IMR-90 (cell line): ENCODE measurements around the gene MAP2K2. TPM values are rescaled to one million over a fixed set of nuclear protein-coding genes. Genes with fewer than 3 reads are reported as not detected.
"Not testable (repeated sequence)": the region's sequence is repeated elsewhere in the genome, so short reads cannot be mapped to it uniquely, and the experiment has no call there.

ENCODE experiments used
- ATAC-seq: fragments of 200-7000 bp; cut with Tn5 transposase; 2 replicates; pipeline ENCODE4 v1.9.1; 2020; ENCODE audit warnings: low read depth, mild to moderate bottlenecking, moderate library complexity
- BruUV-seq: library from RNA; stranded (reverse); fragments of 400-500 nt; replicated peaks from 2 replicates; lab custom pipeline; 2021; lab: Mats Ljungman, UMichigan
- CTCF ChIA-PET: fragments of 300-600 bp; formaldehyde crosslinking; extraction: SDS; loops from one replicate; lab custom pipeline; 2021; ENCODE audit warnings: antibody characterized with exemption; lab: Yijun Ruan, JAX
- POLR2A ChIA-PET: fragments of 300-600 bp; sonication (Branson Sonifier 250); formaldehyde crosslinking; loops from one replicate; lab custom pipeline; 2022; ENCODE audit warnings: antibody characterized with exemption; ENCODE audit not compliant: unreplicated experiment; lab: Charles Lee
- DNase-seq: peaks from one replicate; pipeline ENCODE4 v3.0.0; 2013
- H2AFZ ChIP-seq: replicated peaks from 2 replicates; pipeline ENCODE3; 2013; ENCODE audit warnings: low read length, mild to moderate bottlenecking; ENCODE audit not compliant: poor library complexity
- H2AK5ac ChIP-seq: 2 replicates; pipeline ENCODE4 v1.6.1; 2013; ENCODE audit warnings: low read depth, low read length, inconsistent platforms
- H2AK9ac ChIP-seq: replicated peaks from 2 replicates; pipeline ENCODE3; 2013; ENCODE audit warnings: mild to moderate bottlenecking, low read depth, low read length, moderate library complexity; ENCODE audit not compliant: poor library complexity
- H2BK120ac ChIP-seq: 2 replicates; pipeline ENCODE4 v1.6.1; 2013; ENCODE audit warnings: low read depth, low read length, inconsistent platforms
- H2BK15ac ChIP-seq: 3 replicates; pipeline ENCODE4 v1.6.1; 2013; ENCODE audit warnings: low read depth, low read length, inconsistent platforms
- H2BK20ac ChIP-seq: 2 replicates; pipeline ENCODE4 v1.6.1; 2013; ENCODE audit warnings: low read depth, mild to moderate bottlenecking, inconsistent platforms, low read length, moderate library complexity
- H2BK5ac ChIP-seq: 2 replicates; pipeline ENCODE4 v1.6.1; 2013; ENCODE audit warnings: mild to moderate bottlenecking, low read depth, low read length, inconsistent platforms; ENCODE audit not compliant: poor library complexity, severe bottlenecking
- H3K14ac ChIP-seq: replicated peaks from 2 replicates; pipeline ENCODE4 v1.6.1; 2013; ENCODE audit warnings: low read depth, low read length, inconsistent platforms
- H3K18ac ChIP-seq: 2 replicates; pipeline ENCODE4 v1.6.1; 2013; ENCODE audit warnings: low read depth, low read length, control low read depth
- H3K23ac ChIP-seq: 2 replicates; pipeline ENCODE4 v1.6.1; 2013; ENCODE audit warnings: low read depth, low read length, inconsistent platforms
- H3K27ac ChIP-seq: 2 replicates; pipeline ENCODE4 v1.5.1; 2013; ENCODE audit warnings: mild to moderate bottlenecking, control low read depth, low read length; ENCODE audit not compliant: insufficient read depth
- H3K27me3 ChIP-seq: 2 replicates; pipeline ENCODE4 v1.6.1; 2013; ENCODE audit warnings: low read length; ENCODE audit not compliant: control insufficient read depth, insufficient read depth
- H3K36me3 ChIP-seq: 2 replicates; pipeline ENCODE4 v1.6.1; 2013; ENCODE audit warnings: low read length, mixed read lengths; ENCODE audit not compliant: control insufficient read depth, insufficient read depth
- H3K4ac ChIP-seq: 2 replicates; pipeline ENCODE4 v1.6.1; 2013; ENCODE audit warnings: low read depth, low read length, inconsistent platforms
- H3K4me1 ChIP-seq: 2 replicates; pipeline ENCODE4 v1.6.1; 2013; ENCODE audit warnings: low read length, mixed read lengths; ENCODE audit not compliant: control insufficient read depth, insufficient read depth
- H3K4me2 ChIP-seq: 2 replicates; pipeline ENCODE4 v1.6.1; 2013; ENCODE audit warnings: low read depth, mild to moderate bottlenecking, control low read depth, low read length, moderate library complexity
- H3K4me3 ChIP-seq: 2 replicates; pipeline ENCODE4 v1.5.1; 2013; ENCODE audit warnings: low read depth, mild to moderate bottlenecking, control low read depth, low read length, moderate library complexity; ENCODE audit not compliant: insufficient read depth
- H3K56ac ChIP-seq: 2 replicates; pipeline ENCODE4 v1.6.1; 2013; ENCODE audit warnings: low read length, inconsistent platforms; ENCODE audit not compliant: insufficient read depth; ENCODE audit errors: extremely low read depth
- H3K79me1 ChIP-seq, 2 experiments: 2 replicates each; pipeline ENCODE4 v1.6.1; 2013; ENCODE audit warnings: low read length in 2 of 2, inconsistent platforms in 1 of 2, low read depth in 1 of 2
- H3K9ac ChIP-seq: 2 replicates; pipeline ENCODE4 v1.6.1; 2013; ENCODE audit warnings: low read depth, low read length, control low read depth
- H3K9me1 ChIP-seq: 2 replicates; pipeline ENCODE4 v1.6.1; 2013; ENCODE audit warnings: low read length, inconsistent platforms; ENCODE audit not compliant: insufficient read depth
- H3K9me3 ChIP-seq: 2 replicates; pipeline ENCODE4 v1.6.1; 2013; ENCODE audit warnings: low read length; ENCODE audit not compliant: control insufficient read depth, insufficient read depth
- H4K20me1 ChIP-seq: 2 replicates; pipeline ENCODE4 v1.6.1; 2013; ENCODE audit warnings: low read length, inconsistent platforms; ENCODE audit not compliant: insufficient read depth
- H4K5ac ChIP-seq: 2 replicates; pipeline ENCODE4 v1.6.1; 2013; ENCODE audit warnings: mild to moderate bottlenecking, low read depth, low read length, control low read depth
- H4K8ac ChIP-seq, 2 experiments: 2 replicates each; pipeline ENCODE4 v1.6.1; 2013; ENCODE audit warnings: low read depth in 2 of 2, low read length in 2 of 2, control low read depth in 1 of 2, inconsistent platforms in 1 of 2
- H4K91ac ChIP-seq: 2 replicates; pipeline ENCODE4 v1.6.1; 2013; ENCODE audit warnings: low read depth, low read length, inconsistent platforms; ENCODE audit not compliant: insufficient read depth
- WGBS, 2 experiments: methylation state at CpG; one replicate each; pipeline versions ENCODE4 v1.1.5 to v1.1.7; 2013; ENCODE audit warnings: missing lambda C conversion rate in 2 of 2; ENCODE audit not compliant: insufficient read length in 1 of 2; ENCODE audit errors: extremely low coverage in 2 of 2; 5-methylcytosine and 5-hydroxymethylcytosine counted together
- dilution Hi-C: fragments of 300-500 bp; cut with HindIII; formaldehyde crosslinking; loops from one replicate; pipeline ENCODE4 v1.14.3; 2018; ENCODE audit warnings: low sequenced_read_pairs; ENCODE audit not compliant: unreplicated experiment
- in situ Hi-C: fragments of 300-500 bp; cut with MboI; formaldehyde crosslinking; loops from 3 replicates; pipeline ENCODE4 v1.14.3; 2019; ENCODE audit warnings: low sequenced_read_pairs, inconsistent platforms, mixed read lengths
- intact Hi-C: fragments of 100-400 bp; cut with micrococcal nuclease; formaldehyde crosslinking; loops from 2 replicates; pipeline ENCODE4 v1.10.0; 2022
- polyA plus RNA-seq, 3 experiments: library from polyadenylated mRNA; depleted of rRNA; stranded (reverse); fragments of >200 nt; gene quantifications; 2 replicates each; pipeline ENCODE4 v1.2.3, GENCODE V29; 2012; ENCODE audit warnings: low replicate concordance in 1 of 3
- total RNA-seq: library from RNA; depleted of rRNA; stranded (reverse); fragments of >200 nt; gene quantifications from 2 replicates; pipeline ENCODE4 v1.2.3, GENCODE V29; 2012

Gene MAP2K2
- total and polyA plus RNA-seq, 2 of the 4 experiments (the other 2 are of a cell fraction), result 115 to 151 TPM

- intact Hi-C loops, H3K23ac ChIP-seq, H3K9me1 ChIP-seq, ATAC-seq, H4K91ac ChIP-seq, H3K4me2 ChIP-seq, H3K27me3 ChIP-seq, BruUV-seq, H3K4me1 ChIP-seq, H3K9ac ChIP-seq, dilution Hi-C loops, H2AK9ac ChIP-seq, H4K5ac ChIP-seq, H3K18ac ChIP-seq, DNase-seq, H3K56ac ChIP-seq, in situ Hi-C loops, H3K4me3 ChIP-seq, H3K4ac ChIP-seq, H2AFZ ChIP-seq, H4K8ac ChIP-seq, H3K14ac ChIP-seq, H3K27ac ChIP-seq, H2BK5ac ChIP-seq, H2BK20ac ChIP-seq, H3K36me3 ChIP-seq, POLR2A ChIA-PET, H4K20me1 ChIP-seq, H2BK15ac ChIP-seq, H3K9me3 ChIP-seq, H3K79me1 ChIP-seq: not testable (repeated sequence)
- peak overlapping the region; percentile 8; the same call in 1 of the 2 replicates for H2BK120ac ChIP-seq
- CTCF ChIA-PET, result interaction anchor here (0.7 kb wide), 1 partner anchor 9 kb away, joined by 3 read pairs; no protein-coding TSS in a partner anchor
- 0 out of 2 replicates have a peak overlapping the region, but pooled peaks have one; percentile 28 for H2AK5ac ChIP-seq
- no CpG with 5 or more reads among the region's 7 CpGs for WGBS, 2 experiments
Observed at GRCh38 chr19:4129050-4129449, 5.1 kb upstream of the MAP2K2 start.

GRCh38 chr19:4127322-4127721, 3.4 kb upstream of the MAP2K2 start:
- H2BK15ac ChIP-seq, H2BK20ac ChIP-seq, H3K18ac ChIP-seq, H3K9ac ChIP-seq, H2AFZ ChIP-seq, H4K8ac ChIP-seq, intact Hi-C loops, H2AK5ac ChIP-seq, H3K27ac ChIP-seq, BruUV-seq, H3K14ac ChIP-seq, H3K4me2 ChIP-seq, H3K9me3 ChIP-seq, H4K91ac ChIP-seq, POLR2A ChIA-PET, H2BK5ac ChIP-seq, H3K9me1 ChIP-seq, in situ Hi-C loops, H3K27me3 ChIP-seq, H4K5ac ChIP-seq, H2AK9ac ChIP-seq, H3K4me1 ChIP-seq, H3K56ac ChIP-seq, H2BK120ac ChIP-seq, H3K4ac ChIP-seq, ATAC-seq, DNase-seq, H3K4me3 ChIP-seq, dilution Hi-C loops, H3K36me3 ChIP-seq, H3K23ac ChIP-seq, CTCF ChIA-PET: not testable (repeated sequence)
- WGBS, 2 experiments, result 80% methylated on average over 2 of the region's 4 CpGs; no CpG with 5 or more reads in 1 of the 2 experiments
- Histone ChIP-seq H4K20me1 (peaks cover 10% of the 10 kb centered on the region; the same call in 1 of the 2 replicates), H3K79me1 (peaks cover 0 to 13% of the 10 kb centered on the region in 2 experiments; a peak in 2 of 4 replicates)
